NCI-H510A treated with DMSO at 0.1 percent for 48 hours (cell line): ENCODE results near the gene NSUN2.
"Not testable (repeated sequence)": the region's sequence is repeated elsewhere in the genome, so short reads cannot be mapped to it uniquely, and the experiment has no call there.

Experiments
- DNase-seq: peaks from one replicate; lab custom pipeline; 2025; lab: John Stamatoyannopoulos, UW

NSUN2 gene

DNA sequence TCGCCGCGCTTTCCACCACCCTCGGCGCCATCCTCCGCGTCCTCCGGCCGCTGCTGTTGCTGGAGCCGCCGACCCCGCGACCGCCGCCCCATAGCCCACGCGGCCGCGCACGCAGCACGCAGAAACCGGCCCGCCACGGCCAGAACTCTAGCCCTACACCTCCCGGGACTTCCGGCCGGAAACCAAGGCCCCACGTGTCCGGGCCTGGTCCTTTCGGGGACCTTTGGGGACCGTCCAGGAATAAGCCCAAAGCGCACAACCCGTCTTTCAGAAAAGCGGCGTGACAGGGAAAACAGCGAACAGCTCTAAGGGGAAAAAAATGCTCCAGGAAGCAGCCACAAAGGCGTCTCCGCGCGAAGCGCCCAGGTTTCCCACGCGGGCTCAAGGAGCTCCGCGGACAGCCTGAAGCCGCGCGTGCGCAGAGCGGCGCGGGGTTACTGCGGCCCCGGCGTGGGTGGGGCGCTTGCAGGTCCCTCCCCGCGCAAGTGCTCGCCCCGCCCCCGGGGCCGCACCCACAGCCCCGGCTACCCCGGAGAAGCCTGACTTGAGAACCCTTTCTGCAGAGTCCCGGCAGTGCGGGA lies at the start of gene NSUN2, which contains the start of gene SRD5A1:
Gene NSUN2 (minus strand): TSS at position 157 of the 581 bp plus-strand sequence. CDS start 65 bp downstream, at position 92.
Gene SRD5A1 (plus strand): TSS at position 553 of the 581 bp plus-strand sequence. CDS start 137 bp downstream, outside the sequence.
- DNase-seq, result peak; percentile 78

DNA sequence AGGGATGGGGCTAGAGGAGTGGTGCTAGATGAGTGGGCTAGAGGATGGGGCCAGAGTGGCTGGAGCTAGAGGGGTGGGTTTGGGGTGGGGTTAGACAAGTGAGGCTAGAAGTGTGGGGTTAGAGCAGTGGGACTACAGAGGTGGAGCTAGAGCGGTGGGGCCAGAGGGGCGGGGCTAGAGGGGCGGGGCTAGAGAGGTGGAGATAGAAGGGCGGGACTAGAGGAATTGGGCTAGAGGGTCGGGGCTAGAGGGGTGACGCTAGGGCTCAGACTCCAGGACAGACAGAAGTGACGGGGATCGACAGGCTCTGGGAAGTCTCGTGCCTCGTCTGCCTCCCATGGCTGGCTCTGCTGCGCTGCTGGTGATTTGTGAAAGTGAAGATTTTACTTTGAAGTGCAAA lies 49.4 kb upstream of the NSUN2 start:
- no peak for DNase-seq

DNA sequence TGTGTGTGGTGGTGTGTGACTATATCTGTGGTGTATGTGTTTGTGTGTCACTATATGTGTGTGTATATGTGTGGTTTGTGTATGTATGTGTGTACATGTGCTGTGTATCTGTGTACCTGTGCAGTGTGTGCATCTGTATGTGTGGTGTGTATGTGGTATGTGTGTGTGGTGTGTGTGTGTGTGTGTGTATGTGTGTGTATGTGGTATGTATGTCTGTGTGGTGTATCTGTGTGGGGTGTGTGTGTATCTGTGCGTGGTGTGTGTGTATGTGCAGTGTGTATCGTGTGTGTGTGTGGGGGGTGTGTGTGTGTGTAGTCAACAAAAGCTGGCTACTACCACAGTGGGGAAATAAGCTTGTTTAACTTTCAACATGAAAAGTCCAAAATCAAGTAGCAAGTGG lies 48.8 kb upstream of the NSUN2 start:
- DNase-seq, result no peak

DNA sequence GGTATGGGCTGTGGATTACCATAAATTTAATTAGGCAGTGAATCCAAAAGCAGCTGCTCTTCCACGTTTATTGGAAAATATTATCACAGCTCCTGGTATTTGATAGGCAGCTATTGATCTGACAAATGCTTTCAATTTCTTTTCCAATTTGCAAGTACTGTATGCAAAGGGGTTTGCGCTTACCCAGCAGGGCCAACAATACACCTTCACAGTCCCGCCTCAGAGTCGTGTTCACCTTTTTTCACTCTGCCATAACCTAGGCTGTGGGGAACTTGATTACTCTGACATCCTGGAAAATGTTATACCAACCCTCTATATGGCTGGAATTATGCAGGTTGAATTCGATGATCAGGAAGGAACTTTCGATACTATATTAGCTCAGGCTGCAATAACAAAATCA lies 48.1 kb upstream of the NSUN2 start:
- no peak for DNase-seq

DNA sequence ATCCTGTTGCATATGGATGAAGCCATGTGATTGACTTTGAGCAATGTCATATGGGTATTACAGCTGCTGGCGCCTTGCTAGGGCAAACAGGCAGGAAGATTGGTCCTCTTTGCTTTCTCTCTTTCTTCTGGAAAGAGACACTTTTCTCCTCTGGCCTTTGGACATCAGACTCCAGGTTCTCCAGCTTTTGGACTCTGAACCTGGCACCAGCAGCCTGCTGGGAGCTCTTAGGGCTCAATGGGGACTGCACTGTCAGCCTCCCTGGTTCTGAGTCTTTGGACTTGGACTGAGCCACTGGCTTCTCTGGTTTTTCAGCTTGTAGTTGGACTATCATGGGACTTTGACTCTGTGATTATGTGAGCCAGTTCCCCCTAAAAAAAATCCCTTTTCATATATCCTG lies 45.5 kb upstream of the NSUN2 start:
- no peak for DNase-seq

DNA sequence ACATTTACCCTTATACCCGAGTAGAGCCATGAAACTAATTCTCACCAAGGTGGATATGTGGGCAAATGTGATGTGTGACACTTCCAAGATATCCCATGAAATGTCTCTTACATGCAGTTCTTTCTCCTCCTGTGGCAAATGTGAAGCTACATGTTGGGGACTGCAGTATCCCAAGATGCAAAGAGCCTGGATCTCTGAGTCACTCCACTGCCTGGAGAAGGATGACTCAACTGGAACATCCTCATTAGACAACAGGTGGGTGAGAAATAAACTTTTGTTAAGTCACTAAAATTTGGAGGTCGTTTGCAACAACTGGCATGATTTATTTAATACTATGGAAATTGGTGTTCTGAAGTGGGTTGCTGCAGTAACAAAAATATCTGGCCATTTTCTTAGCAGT lies 43.9 kb upstream of the NSUN2 start:
- DNase-seq, result no peak

DNA sequence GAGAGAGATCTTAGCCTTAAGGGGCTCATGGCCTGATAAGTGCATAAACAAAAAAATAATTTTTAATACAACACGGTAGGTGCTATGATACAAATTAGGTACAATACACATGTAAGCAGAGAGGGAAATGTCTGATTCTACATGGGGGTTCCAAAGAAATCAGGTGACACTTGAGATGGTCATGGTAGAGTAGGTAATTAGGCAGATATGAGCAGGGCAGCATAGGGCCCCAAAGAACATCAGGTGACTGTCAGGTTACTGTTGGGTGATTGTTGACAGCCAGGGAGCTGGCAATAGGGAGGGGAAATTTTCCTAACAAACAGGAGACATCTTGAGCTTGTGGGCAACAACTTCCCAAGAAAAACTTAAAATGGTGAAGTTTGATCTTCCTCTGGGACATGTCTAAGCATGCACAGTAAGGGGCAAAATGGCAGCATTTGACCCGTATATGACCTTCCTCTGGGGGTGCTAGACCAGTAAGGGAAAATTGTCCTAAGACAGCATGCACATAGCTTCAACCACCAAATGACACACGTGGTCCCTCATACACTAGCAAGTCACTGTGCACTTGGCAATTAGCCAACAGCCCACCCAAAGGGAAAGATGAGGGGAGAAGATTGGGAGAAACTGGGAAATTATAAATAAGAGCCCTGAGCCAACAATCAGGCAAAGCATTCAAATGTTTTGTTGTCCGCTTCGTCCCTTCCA lies 43.1 kb upstream of the NSUN2 start:
- no peak for DNase-seq

DNA sequence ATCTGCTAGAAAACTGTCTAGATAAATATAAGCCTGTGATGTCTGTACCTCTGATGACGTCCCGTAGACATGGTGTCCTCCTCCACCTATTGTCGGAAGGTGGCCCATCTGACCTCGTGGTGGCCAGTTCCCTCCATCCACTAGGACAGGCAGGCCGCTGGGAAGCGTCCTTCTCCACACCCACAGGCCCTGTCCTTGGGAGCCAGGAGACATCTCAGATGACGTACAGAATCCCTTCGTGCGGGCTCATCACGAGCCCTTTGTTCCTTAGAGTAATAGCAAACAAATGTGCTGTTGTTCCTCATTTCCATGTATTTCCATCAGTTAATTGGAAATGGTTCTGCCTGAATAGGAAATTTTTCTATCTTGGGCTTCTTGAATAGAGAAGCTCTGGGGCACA lies 42.0 kb upstream of the NSUN2 start:
- no peak for DNase-seq

DNA sequence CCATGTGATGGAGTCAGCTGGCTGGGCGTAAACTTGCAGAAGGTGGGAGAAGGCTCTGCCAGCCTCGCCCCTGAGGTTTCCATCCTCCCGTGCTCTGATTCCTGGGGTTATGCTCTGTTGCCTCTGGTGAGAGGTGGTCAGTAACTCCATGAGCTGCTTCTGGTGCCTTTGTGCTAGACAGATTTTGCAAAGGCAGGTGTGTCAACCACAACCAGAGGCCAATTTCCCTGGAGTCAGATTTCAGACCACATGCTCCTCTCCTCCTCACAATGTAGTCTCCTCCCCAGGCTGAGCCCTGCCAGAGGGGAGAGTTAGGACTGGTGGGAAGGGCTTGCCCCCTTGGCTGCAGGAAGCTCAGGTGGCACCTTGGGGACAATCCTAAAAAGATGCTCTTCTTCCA lies 41.6 kb upstream of the NSUN2 start:
- DNase-seq, result peak; percentile 49

DNA sequence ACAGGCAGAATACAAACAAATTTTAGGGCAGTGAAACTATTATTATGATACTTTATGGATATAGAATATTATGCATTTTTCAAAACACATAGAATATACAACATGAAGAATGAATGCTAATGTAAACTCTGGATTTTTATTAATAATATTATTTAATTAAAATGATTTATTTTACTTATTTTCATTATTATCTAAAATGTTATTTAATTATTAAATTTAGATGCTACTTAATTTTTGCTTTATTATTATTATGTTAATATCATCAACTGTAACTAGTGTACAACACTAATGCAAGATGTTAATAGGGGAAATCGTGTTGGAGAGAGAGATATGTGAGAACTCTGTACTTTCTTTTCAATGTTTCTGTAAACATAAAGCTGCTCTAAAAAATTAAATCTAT lies 41.1 kb upstream of the NSUN2 start:
- no peak for DNase-seq

DNA sequence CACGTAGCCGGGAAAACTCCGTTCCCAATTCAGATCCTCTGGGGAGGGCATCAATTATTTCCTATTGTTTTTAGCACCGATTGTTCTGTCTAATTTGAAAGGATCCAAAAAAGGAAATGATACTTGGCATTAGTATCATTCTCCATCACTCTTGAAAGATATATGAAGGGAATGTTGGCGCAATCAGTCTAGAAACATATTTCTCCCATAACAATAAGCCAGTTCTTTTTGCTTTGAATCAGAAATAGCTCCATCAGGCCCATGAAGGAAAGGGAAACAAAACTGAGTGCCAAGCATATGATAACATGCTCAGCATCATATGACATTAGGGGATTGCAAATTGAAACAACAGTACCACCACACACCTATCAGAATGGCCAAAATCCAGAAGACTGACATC lies 40.2 kb upstream of the NSUN2 start:
- no peak for DNase-seq

DNA sequence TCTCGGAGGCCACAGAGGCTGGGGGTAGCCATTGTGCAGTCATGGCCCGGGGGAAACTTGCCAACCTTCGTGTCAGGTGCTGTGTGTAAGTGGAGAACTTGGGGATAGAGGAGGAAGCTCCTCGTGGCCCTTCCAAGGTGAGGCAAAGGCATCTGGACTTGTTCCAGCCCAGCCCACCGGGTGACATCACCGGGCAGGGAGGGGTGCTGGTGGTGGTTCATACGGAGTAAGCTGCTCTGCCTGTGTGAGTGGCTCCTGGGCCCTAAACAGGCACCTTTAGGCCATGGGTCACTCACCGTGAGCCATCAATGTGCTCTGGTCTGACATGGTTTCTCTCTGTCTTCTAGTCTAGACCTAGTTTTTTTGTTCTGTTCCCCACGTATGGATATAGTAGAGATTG lies 35.9 kb upstream of the NSUN2 start:
- DNase-seq, result not testable (repeated sequence)

DNA sequence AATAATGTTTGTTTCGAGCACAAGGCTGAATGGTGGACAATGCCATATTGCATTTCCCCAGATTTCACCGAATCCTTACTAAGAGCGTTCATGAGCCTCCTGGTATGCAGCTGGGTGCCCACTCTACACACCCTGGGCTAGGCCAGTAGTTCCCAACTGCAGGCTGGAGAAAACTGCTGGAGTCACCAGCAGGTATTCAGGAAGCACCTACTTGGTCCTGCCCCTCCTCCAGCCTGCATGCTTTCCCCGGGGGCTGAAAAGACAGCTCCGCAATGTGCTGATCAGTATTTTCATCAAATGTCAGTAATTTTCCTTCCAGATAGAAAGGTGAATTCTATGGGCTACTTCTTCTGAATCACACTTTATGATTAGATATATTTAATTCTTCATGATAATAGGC lies 34.8 kb upstream of the NSUN2 start:
- DNase-seq, result no peak

DNA sequence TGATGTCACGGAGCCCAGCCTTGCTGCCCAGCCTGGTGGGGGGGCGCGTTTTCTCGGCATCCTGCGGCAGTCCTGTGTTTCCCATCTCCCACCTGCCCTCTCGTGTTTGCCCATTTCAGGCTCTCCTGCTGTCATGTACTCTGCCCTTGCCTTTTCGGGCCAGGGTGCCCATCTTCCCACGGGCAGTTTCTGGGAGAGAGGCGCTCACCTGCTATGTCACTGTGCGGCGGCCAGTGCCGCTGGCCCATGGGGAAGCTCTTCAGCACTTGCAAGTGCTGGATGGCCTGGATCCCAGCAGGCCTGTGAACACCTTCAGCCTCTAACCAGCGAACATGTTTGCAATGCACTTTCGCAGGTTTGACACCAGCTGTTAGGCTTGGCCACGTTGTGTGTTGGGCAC lies 33.9 kb upstream of the NSUN2 start:
- no peak for DNase-seq

DNA sequence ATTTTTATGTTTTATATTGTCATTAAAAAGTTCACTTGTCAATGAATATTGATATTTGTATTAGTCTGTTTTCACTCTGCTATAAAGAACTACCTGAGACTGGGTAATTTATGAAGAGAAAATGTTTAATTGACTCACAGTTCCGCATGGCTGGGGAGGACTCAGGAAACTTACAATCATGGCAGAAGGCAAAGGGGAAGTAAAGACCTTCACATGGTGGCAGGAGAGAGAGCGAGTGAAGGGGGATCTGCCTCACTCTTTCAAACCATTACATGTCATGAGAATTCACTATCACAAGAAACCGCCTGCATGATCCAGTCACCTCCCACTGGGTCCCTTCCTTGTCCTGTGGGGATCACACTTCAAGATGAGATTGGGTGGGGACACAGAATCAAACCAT lies 27.8 kb upstream of the NSUN2 start:
- no peak for DNase-seq

DNA sequence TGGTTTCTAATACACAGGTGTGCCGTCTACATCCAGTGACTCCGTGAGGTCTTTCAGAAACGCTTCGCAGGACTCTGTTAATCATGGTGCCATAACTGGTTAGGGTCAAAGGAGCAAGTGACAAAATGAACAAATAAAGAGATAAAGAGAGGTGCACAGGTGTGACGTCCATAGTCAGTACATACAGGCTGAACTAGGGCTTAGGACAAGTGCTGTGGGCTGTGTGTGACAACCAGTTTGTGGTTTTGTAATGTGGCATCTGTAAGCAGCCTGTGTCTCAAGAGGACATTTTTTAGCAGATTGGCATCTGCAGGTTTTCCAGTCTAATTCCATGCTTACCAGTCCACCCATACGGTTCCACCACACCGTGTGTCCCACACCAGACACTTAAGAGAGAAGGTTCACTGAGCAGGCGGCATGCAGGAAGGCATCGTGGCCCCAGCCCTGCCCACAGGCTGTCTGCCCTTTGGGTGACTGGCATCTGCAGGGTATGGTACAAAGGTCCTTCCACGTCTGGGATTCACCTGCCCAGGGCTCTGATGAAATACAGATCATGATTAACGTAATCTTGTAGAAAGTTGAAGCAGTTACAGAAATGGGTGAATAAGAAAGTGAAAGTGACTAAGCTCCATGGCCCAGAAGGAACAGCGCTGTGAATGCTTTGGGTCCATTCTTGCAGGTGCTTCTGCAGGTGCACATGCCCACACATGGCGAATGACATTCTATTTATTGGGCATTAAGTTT lies 27.3 kb upstream of the NSUN2 start:
- no peak for DNase-seq

DNA sequence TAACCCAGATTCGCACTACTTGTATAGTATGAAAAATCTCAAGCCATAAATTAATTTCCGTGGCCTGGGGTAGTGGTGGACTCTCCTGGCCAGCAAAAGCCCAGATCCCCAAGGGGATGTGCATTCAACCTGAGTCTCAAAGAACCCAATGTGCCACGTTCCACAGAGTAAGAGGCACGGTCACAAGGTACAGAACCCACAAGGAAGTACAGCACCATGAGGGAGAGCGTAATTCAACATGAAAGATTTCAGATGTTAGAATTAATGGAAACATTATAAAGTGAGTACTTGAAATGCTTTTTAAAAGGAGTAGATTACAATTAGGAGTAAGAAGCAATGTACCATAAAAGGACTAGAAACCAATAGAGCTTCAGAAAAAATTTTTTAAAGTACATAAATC lies 23.8 kb upstream of the NSUN2 start:
- DNase-seq, result no peak

DNA sequence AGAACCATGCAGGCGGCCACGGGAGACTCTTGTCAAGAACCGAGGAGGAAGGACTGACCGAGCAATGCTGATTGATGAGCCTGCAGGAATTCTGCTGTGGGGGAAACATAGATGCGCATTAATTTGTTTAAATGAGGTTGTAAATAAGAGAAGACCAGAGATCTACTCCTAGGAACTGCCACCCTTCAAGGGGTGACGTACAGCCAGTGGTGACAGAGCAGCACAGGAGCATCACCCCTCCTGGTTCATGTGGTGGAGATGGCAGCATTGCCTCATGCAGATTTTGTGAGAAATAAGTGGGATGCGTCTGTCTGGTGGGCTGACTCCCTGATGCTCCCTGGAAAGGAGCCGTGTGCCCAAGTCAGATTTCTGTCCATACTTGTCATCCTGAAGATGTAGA lies 22.6 kb upstream of the NSUN2 start:
- DNase-seq, result no peak

DNA sequence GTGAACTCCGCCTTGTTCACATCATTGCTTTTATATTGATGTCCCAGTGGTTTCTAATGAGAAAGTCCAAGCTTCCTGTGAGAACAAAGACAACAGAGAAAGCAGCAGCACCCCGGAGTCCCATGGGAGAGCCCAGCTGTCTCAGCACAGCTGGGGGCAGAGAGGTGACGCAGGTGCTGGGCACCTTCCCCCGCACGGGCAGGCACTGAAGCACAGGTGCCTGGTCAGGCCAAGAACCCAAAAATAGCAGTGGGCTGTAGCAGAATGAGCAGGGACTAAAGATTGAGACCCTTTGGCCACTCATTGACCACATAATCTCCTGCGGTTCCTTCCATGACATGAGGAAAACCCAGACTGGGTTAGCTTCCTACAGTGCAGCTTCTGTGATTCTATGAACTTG lies 19.2 kb upstream of the NSUN2 start:
- DNase-seq, result no peak

DNA sequence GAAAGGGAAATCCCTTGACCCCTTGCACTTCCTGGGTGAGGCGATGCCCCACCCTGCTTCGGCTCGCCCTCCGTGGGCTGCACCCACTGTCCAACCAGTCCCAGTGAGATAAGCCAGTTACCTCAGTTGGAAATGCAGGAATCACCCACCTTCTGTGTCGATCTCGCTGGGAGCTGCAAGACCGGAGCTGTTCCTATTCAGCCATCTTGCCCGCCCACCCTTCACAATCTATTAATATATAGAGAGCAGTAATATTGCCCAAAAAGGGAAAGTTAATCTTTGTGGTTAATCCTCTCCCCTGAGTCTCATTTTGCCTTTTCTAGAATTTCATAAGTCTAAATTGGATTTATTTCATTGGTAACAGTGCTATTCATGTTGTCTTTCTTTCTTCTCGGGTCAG lies 16.8 kb upstream of the NSUN2 start:
- DNase-seq, result no peak

DNA sequence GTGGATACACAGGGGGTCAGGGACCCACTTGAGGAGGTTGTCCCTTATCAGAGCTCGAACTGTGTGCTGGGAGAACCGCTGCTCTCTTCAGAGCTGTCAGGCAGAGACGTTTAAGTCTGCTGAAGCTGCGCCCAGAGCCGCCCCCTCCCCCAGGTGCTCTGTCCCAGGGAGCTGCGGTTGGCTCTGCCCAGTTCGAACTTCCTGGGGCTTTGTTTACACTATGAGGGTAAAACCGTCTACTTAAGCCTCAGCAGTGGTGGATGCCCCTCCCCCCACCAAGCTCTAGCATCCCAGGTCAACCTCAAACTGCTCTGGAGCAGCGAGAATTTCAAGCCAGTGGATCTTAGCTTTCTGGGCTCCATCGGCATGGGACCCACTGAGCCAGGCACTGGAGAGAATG lies 16.3 kb upstream of the NSUN2 start:
- peak; percentile 55 for DNase-seq

DNA sequence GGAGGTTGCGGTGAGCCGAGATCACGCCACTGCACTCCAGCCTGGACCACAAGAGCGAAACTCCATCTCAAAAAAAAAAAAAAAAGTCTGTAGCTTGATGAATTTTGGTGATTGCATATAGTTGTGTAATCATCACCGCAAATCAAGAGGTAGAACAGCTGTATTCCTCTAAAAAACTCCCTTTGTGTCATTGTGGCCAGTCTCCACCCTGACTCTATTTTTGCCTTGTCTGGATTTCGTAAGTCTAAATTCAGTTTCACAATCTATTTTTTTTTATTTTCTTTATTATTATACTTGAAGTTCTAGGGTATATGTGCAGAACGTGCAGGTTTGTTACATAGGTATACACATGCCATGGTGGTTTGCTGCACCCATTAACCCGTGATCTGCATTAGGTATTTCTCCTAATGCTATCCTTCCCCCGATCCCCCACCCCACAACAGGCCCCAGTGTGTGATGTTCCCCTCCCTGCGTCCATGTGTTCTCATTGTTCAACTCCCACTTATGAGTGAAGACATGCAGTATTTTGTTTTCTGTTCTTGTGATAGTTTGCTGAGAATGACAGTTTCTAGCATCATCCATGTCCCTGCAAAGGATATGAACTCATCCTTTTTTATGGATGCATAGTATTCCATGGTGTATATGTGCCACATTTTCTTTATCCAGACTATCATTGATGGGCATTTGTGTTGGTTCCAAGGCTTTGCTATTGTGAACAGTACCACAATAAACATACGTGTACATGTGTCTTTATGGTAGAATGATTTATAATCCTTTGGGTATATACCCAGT lies 12.9 kb upstream of the NSUN2 start:
- DNase-seq, result not testable (repeated sequence)
